ENCODE data around the gene FBXO47.

The FBXO47 gene

DNA sequence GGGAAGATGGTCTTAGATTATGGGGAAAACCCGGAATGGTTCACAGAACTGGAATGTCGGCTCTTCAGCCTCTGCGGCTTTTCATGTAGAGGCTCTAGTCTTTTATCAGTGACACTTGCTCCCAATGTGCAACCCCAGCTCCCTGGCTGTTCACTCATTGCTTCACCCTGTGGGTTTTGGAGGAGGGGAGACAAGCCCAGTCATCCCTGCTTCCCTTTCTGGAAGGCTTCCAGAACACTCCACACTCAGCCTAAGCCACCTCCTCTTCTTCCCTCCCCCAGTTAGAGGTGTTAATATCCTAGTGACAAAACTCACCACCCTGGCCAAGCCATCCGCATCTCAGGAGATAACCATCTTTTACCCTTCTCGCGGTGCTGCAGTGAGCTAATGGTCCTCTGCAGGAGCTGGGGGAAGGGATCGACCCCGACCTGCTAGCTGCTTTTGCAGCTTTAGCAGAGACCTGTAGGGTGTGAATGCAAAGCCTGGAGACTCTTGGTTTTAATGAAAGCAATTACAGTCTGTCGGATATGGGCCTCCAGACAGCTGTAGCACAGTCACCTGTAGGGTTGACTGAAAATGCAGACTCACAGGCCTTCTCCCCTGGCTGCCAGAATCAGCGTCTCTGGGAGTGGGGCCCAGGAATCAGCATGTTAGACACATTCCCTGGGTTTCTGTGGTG is 66.1 kb downstream of the FBXO47 start:
- no peak for DNase-seq

DNA sequence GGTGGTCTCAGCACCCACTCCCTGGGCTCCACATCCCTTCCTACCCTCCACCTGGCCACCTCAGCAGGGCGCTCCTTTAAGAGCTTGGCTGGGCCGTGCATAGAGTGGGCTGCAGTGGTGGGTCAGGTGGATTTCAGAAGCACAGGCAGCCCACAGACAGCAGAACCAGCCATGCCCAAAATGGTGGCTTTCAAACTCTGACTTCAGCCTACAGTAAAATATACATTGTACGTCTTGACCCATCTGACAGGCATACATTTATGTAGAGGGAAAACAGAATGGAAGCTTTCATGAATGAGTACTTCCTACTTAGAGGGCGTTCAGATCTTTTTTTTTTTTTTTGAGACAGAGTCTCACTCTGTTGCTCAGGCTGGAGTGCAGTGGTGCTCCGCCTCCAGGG is 67.8 kb downstream of the FBXO47 start:
- no peak for DNase-seq

DNA sequence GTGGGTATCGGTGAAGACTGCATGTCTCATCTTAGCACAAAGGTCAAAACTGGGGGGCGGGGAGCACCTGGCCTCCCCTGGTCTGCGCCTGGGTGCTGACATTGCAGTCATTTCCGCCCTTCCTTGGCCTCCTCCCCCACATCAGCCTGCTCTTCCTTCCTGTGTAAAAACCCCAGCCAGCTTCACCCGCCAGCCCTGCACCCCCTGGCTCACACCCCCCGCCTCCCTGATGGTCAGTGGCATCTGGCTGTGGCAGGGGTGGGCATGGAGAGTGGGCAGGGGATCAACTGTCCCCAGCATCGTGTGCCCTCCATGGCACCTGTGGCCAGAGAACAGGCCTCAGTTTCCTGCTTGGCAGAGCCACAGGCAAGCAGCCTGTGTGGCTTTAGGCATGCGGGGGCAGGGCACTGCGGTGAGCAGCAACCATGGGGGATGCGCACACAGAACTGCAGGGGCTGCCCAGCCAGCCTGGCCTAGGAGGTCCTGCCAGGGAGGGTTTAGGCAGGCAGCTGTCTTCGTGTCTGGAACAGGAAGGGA is 68.3 kb downstream of the FBXO47 start:
- peak; percentile 82 for DNase-seq

DNA sequence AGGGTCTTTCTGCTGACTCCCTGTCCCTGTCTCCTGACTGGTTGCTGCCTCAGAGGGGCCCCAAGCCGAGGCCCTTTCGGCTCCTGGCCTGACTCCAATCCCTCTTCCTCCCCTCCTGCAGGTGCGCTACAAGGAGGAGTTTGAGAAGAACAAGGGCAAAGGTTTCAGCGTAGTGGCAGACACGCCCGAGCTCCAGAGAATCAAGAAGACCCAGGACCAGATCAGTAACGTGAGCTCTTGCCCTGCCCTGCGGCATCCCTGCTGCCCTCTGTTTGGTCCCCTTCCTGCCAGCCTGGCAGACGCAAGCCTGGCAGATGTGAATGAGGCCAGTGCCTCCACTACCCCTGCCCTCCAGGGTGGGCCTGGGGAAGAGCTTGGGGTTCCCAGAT is 68.9 kb downstream of the FBXO47 start:
- no peak for DNase-seq

DNA sequence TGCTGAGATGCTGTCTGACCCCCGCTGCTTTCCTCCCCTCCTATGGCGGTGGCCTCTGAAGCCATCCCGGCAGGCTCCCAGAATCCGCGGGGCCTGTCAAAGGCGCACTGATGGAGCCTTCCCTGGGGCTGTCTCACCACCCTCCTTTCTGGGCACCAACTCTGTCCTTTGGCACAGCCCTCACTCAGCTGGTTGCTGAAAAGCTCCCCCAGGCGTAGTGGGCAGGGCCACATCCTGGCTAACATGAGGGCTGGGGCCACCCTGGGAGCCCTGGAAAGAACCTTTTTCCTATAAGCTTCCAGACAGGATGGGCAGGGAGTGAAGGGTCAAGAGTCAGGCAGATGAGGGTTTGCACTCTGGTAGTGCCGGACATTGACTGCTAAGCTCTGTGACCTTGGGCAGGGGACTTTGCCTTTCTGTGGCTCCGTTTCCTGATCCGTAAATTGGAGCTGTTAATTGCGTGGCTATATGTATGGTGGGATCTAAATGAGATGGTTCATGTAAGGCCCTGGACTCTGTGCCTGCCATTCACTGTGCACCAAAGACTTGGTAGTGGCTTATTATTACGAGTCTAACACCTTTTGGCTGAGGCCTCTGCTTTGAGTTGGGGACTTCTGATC is 69.4 kb downstream of the FBXO47 start:
- no peak for DNase-seq

DNA sequence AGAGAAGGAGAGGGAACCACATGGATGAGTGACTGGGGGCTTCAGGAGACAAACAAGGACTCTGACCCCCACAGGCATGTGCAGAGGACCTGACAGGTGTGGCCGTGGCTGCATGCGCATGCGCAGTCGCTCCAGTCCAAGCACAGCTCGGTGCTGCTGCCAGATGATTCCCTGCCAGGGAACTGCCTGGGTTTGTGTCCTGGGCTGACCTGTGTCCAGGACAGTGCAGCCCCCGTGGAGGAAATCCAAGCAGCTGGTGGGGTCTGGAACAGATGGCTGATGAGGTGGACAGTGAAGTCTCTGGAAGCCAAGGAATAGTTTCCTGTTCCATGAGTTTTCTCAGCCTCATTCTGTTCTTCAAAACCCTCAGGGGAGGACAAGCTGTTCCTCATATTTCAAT is 70.0 kb downstream of the FBXO47 start:
- DNase-seq = no peak

DNA sequence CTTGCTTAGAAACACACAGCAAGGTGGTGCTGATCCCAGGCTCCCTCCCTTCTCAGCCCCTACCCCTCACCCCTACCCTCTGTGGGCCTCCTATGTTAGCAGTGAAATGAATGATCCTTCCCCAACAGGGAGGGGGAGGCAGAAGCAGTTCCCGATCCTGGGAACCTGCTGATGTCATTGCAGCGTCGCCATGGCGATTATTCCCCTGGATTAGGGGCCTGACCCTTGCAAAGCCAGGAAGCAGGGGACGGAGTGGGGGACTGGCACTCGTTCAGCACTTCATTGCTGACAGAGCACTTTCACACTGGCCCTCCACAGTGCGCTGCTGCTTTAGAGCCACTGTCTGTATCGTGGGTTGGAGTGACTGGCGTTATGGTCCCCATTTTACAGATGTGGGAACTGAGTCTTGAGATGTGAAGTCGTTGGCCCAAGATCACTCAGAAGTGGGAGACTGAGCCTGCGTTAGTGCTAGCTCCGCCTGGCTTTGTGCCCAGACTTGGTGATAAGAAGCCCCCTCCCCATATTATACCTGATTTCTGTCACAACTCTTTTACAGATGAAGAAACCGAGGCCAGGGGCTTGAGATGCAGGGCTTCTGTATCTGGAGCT is 70.8 kb downstream of the FBXO47 start:
- DNase-seq = no peak

DNA sequence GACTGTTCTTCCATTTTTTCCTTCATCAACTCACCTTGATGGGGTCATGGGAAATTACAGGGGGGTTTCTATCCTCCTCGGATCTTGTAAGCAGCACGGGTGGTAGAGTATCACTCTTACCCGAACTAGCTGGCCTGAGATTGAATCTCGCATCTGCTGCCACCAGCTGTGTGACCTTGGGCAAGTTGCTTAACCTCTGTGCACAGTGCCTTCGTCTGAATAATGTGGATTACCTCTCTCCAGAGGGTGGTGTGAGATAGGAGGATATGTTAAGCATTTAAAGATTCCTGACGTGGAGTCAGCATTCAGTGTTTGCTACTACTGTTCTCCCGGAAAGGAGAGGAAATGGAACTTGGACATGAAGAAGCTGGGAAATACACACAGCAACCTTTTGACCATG is 72.9 kb downstream of the FBXO47 start:
- no peak for DNase-seq

DNA sequence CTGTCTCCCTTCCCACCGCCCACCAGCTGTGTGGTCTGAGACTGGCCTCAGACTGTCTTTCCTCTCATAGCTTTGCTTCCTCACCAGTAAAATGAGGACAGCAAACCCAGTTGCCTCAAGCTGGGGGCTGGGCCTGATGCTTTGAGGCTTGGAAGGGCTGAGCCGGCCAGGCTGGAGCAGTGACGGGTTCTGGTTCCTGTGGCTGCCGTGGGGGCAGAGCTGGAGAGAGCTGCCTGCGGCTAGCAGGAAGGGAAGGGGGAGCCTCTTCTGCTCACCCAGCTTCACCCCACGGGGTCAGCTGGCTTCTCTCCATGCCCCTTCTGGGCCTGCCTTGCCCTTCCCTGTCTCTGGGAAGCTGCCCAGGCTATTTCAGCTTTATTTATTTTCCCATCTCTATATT is 73.6 kb downstream of the FBXO47 start:
- no peak for DNase-seq

DNA sequence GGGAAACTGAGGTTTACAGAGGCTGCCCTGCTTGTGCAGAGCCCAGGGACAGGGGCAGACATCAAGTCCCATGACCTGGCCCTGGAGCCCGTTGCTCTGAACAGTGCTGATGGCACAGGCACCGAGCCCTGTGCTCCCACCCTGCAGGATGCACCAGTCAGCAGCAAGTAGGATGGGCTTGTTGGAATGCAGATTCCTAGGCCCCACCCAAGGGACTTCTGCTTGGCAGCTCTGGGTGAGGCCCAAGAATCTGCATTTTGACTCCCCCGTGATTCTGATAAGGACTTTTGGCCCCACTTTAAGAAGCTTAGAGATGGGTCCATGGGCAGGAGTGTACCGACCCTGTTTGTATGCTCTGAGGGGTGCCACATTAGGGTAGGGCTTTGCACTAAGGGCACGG is 74.1 kb downstream of the FBXO47 start:
- no peak for DNase-seq

DNA sequence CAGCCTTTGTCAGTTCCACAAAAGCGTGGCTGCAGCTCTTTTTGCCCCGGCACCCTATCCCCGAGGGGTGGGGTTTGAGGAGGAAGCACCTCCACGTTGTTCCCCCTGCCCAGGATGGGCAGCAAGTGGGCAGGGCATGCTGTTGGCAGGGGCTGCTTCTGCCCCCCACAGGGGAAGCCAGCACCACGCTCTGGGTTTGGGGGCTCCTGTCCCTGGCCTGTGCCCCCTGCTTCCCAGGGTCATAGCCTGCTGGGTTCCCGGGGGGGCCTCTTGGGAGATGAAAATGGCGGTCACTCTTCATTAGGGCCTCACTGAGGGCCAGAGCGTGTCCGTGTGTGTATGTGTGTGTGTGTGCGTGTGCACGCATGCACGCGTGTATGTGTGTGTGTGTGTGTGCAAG is 74.6 kb downstream of the FBXO47 start:
- no peak for DNase-seq

DNA sequence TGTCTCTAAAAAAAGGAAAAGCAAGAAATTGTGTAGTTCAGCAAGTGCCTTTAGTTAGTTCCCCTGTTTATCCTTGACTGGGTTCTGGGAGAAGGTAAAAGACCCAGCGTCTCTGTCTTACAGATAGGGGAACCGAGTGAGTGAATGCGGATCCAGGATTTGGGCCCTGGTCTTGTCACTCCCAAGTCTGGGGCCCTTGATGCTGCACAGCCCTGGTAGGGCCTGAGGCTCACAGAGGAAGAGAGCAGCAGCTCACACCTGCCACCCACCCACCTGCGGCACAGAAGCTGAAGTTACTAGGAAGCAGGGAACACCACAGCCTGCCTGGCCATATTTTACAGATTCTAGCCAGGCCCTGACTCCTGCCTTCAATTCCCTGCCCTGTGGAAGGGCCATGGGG is 75.1 kb downstream of the FBXO47 start:
- DNase-seq = no peak

DNA sequence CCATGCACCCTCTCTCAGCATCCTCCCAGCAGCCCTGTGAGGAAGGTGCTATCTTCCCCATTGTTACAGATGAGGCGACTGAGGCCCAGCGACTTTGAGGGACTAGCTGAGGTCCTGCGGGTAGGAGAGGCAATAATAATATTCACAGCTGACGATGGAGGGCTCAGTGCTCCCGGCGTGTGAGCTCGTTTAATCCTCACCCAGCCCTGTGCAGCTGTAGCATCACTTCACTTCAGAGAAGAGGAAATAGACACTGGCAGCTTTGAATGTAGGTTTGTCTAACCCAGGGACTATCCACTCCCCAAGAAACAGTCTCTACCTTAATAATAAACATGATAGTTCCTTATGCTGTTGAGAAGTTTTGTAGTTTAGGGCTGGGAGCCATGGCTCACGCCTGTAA is 75.8 kb downstream of the FBXO47 start:
- DNase-seq = no peak

DNA sequence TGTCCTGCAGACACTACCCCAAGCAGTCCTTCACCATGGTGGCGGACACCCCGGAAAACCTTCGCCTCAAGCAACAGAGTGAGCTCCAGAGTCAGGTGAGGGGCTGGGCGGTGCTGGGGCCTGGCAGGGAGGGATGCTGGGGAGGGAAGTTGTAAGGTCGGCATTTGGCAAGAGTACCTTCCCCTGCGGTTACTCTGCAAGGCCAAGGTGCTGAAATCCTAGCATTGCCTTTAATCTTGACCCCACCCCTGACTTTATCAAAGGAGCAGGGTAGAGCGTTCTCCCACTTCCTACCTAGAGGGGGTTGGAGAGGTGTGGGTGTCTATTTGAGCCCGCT is 76.8 kb downstream of the FBXO47 start:
- no peak for DNase-seq

DNA sequence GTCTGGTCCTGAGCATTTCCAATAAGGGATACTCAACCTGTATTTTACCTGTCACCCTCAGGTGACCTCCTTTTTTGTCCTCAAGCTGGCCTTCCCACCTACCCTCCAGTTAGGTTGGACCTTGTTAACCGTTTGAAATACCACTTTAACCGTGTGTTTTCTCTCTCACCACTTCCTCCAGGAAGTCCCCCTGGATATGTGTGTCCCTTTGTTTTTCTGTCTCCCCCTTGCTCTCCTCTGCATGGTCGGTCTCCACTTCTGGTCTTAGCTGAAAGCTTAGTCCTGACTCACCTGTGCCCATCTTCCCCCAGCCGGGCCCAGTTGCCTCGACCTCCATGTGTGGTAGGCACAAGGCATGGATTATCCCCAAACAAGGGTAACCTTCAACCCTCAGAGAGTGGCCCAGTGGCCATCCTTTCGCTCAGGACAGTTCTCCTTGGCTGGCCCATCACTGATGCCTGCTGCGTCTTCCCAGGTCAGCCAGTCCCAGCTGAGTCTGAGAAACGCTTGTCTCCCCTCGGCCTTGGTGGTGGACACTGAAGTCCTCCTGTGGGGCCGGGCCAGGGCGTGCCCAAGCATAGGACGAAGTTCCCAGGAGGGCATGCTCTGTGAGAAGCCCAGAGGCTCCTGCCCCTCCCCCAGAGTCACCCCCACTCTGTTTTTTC is 77.3 kb downstream of the FBXO47 start:
- DNase-seq = no peak

DNA sequence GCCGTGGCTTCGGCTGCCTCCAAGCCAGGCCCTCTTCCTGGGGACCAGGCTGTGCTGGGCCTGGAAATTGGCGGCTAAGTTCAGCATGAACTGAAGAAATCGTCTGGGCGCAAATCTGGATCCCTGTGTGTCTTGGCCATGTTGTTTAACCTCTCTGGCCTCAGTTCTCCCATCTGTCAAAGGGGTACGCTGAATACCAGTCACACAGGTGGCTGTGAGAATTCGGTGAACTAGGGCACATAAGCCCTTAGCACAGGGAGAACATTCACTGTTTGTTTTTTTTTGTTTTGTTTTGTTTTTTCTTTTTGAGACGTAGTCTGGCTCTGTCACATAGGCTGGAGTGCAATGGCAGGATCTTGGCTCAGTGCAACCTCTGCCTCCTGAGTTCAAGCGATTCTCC is 78.4 kb downstream of the FBXO47 start:
- no peak for DNase-seq

DNA sequence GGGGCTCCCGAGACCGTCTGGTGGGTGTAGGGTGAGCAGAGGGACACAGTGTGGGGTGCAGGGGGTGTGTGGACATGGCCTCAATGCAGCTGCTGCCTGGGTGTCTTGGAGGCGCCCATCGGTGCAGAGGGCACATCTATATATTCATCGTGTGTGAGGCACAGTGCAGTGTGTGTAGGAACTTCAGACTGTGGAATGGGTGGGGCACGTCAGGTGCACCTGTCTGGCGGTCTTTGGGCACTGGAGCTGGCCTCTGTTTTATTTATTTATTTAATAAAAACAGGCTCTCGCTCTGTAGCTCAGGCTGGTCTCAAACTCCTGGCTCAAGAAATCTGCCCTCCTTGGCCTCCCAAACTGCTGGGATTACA is 80.6 kb downstream of the FBXO47 start:
- no peak for DNase-seq
